GM12875 (cell line): ENCODE results near the gene TMEM18.

Source experiments
- H3K4me3 ChIP-seq: one replicate; pipeline ENCODE4 v1.5.1; 2011; ENCODE audit warnings: low read depth, low read length, control low read depth
- TF ChIP-seq, protein P1 (sequence below): IDR thresholded peaks from 2 replicates; pipeline ENCODE4 v1.5.1; 2011; ENCODE audit warnings: low read depth, mild to moderate bottlenecking, control low read depth, inconsistent platforms, low read length, moderate library complexity, borderline replicate concordance; ENCODE audit not compliant: insufficient read depth

The TMEM18 gene

DNA sequence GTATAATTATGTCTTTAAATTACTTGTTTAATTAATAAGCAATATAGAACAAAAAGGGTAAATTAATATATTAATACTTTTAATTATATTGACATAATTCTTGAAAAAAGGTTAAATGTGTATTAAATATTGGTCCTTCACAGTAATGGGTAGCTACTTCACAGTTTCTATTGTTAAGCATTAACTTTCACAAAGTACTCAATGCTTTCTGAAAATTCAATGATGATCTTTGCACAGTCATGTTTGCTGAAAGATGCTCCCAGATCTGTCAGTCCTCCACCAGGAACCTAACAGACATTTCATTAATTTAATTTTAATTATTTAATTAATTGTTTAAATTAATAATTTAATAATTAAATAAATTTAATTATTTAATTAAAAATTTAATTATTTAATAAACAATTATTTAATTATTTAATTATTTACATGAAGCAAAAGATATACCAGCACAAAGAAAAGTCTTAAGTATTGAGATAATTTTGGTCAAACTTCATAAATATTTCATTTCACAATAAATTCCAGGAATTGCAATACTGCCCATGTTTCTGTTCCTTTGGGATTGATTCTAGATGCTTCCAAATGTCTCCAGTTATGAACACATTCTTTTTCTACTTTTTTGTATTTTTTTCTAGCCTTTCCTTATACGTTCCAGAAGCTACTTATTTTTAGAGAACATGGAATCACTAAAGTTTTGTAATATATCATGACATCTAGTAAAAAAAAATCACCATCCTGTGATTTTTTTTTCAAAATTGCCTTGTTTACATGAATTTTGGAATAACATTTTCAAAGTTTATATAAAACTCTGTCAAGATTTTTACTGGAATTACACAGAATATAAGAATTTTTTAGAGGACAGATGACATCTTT is 46.5 kb downstream of the TMEM18 start:
- TF ChIP-seq, protein P1, sequence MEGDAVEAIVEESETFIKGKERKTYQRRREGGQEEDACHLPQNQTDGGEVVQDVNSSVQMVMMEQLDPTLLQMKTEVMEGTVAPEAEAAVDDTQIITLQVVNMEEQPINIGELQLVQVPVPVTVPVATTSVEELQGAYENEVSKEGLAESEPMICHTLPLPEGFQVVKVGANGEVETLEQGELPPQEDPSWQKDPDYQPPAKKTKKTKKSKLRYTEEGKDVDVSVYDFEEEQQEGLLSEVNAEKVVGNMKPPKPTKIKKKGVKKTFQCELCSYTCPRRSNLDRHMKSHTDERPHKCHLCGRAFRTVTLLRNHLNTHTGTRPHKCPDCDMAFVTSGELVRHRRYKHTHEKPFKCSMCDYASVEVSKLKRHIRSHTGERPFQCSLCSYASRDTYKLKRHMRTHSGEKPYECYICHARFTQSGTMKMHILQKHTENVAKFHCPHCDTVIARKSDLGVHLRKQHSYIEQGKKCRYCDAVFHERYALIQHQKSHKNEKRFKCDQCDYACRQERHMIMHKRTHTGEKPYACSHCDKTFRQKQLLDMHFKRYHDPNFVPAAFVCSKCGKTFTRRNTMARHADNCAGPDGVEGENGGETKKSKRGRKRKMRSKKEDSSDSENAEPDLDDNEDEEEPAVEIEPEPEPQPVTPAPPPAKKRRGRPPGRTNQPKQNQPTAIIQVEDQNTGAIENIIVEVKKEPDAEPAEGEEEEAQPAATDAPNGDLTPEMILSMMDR, result no peak
- H3K4me3 ChIP-seq, result no peak overlapping the region

DNA sequence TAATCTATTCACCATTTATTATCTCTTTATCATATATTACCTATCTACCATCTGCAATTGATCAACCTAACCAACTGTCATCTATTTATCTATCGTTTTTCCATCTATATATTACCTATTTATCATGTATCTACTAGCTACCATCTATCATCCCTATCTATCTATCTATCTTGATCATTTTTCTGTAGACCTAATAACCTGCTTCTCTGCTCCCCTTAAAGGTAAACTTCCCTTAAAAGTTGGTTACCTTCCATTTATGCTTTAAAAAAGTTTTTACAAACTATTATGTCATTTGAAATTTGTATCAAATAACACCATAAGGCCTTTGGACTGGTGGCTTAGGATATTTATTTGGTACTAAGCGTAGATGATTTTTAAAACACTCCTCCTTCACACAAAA is 47.2 kb downstream of the TMEM18 start:
- TF ChIP-seq, protein P1, result no peak
- no peak overlapping the region for H3K4me3 ChIP-seq

DNA sequence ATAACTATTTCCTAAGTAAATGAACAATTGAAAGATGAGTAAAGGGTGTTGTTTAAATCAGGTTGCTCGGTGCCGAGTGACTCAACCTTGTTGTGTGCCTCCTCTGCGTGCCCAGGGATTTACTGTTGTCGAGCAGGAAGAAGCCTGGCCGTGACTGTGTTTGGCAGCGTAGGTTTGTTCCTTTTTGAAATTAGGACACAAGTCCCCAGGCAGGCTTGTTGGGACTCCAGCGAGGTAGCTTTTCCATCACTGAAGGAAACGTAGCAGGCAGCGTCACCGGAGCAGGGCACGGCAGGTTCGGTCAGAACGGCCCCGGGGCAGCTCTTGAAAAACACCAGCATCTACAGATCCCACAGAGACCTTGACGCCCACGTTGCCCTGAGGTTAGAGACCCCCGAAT is 48.6 kb downstream of the TMEM18 start:
- no peak overlapping the region for H3K4me3 ChIP-seq
- TF ChIP-seq, protein P1, result no peak

DNA sequence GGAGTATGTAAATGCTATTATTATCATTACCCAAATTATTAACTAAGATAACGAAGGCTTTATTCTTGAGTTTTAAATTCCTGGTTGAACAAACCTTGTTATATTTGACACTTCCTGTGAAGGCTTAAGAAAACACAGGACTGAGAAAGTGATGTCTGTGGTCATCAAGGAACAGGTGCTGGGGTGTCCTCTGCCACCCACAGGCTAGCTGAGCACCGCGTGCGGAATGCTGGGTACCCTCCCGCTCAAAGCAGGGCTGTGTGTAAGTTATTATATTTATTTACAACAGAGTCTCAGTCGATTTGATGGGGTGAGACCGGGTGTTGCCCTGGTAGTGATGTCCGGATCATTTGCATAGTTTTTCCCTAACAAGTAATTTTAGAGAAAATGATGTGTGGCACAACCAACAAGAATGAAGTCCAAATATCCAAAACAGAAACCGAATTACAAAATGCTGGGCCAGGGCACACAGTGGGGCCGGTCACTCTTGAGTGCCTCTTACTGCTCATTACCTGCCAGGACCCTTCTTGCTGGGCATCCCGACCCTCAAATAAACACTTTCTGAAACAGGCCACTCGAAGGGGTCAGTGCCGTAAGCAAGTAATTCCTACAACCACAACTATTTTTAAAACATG is 49.2 kb downstream of the TMEM18 start:
- TF ChIP-seq, protein P1, result no peak
- H3K4me3 ChIP-seq, result no peak overlapping the region

DNA sequence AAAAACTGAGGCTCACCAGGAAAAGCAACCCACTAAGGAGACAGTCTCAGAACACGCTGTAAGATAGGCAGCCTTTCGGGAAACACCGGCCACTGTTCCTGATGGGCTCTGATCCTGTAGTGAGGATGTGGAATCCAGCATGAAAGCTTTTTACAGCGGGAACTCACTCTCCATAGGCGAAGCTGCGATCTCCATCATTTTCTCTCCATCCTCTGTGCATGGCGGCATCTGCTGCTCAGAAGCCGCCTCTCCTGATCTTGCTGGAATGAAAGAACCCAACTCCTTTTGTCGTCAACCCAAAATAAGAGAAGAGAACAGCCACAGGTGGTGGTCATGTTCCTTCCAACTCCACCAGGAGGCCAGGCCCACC is 49.9 kb downstream of the TMEM18 start:
- TF ChIP-seq, protein P1, result no peak
- no peak overlapping the region for H3K4me3 ChIP-seq

DNA sequence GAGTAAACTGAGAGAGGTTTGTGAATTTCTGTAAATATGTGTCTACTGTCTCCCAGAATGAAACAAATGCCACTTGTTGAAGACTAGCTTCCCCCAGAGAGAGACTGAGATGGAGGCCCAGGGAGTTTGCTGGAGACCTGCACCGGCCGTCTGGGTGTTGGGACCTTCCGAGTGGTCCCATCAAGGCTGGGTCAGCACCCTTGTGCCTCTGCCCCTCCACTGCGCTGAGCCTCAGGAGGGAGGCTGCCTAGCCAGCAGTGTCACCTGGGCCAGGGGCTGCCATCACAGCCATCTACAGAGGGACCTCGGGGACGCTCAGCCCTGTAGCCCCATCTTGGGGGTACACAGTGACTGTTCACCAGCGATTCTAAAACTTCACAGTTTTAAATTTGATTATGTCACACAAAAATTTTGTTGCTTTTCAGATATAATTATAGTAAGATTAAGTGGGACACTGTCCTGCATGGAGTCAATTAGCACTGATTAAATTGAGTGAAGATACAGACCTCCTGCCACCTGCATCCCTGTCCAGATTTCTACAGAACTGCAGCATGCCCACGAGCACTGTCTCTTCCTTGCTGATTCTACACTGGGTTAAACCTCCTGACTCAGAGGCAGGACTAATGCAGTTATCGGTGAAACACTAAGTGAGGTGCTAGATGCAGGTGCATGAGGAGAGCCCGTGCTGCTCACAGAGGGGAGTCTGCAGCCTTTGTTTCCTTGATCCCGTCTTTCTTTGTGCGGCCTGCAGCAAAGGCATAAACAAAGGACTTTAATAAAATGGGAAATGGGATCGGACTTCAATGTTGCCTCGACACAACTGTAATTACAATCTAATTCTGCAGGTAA is 50.5 kb downstream of the TMEM18 start:
- TF ChIP-seq, protein P1, result no peak
- no peak overlapping the region for H3K4me3 ChIP-seq
